GM18868 (cell line): ENCODE data around the gene SNX33.
A peak's percentile ranks its signal among the peaks of the same experiment; 100 is the strongest.
"Not testable (repeated sequence)": the region's sequence is repeated elsewhere in the genome, so short reads cannot be mapped to it uniquely, and the experiment has no call there.

Experiments used
- ATAC-seq: cut with Tn5 transposase; IDR thresholded peaks from one replicate; pipeline ENCODE4 v1.9.1; 2021; ENCODE audit warnings: mild to moderate bottlenecking, moderate library complexity; ENCODE audit not compliant: unreplicated experiment

Gene SNX33

DNA sequence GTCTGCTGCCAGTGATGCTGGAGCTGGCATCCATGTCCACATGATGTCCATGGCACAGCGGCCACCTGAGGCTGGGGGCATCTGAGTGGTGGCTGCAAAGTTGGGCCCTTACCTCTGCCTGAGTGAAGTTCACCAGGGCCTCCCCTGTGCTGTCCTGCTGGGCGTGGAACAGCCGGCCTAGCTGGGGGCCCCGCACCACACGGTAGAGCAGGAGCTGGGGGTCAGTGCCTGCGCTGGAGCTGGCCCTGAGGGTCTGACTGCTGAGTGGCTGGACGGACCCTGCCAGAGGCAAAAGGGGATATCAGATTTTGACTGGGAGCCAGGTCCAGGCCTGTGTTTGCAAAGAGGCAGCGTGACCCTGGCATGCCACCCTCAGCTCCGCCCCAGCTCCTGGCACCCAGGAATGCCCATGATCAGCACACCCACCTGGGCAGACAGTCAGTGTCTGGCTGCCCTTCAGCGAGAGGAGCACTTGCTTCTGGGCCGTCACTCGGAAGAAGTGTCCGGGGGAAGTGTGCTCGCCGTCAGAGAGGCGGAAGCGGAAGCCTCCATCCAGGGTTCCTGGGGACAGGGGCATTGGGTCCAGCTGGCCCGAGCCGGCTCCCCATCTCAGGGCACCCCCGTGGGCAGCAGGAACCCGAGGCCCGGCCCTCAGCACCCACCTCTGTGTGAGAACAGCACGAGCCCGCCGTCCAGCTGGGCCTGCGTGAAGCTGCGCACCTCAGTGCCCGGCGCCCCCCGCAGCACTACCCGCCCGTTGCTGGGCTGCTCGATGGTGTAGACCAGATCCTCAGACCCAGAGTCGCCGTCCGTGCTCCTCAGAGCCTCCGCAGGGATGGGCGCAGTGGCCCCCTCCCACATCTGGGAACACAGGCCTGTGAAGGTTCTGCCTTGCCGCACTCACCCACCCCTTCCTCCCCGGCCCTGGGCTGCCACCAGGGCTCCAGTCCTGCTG, 34.7 kb downstream of the SNX33 start:
- no peak for ATAC-seq

DNA sequence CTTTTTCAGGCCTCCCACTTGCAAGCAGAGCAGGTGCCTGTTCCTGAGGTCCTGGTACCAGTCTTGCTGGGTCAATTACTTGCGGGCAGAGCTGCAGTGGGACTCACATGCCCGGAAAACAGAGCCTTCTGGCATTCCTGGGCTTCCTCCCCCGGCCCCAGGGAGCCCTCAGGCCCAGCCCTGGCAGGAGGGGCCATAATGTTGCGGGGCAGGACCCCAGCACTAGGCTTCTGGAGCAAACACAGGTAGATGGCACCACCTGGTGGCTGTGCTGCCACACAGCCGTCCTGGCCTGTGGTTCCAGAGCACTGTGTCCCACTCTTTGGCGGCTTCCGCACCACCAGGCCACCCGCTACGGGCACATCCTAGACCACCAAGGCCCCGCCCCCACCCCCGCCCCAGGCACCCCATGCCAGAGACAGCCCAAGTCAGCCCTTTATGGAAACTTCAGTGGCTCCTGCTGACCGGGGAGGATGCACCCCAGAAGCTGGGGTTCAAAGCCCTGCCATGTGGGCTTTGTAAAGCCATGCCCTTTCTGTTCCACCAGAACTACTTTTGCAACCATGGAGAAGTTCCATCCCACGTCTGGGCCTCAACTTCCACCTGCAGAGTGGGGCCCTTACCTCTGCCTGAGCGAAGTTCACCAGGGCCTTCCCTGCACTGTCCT, 36.1 kb downstream of the SNX33 start:
- peak; percentile 53 for ATAC-seq

DNA sequence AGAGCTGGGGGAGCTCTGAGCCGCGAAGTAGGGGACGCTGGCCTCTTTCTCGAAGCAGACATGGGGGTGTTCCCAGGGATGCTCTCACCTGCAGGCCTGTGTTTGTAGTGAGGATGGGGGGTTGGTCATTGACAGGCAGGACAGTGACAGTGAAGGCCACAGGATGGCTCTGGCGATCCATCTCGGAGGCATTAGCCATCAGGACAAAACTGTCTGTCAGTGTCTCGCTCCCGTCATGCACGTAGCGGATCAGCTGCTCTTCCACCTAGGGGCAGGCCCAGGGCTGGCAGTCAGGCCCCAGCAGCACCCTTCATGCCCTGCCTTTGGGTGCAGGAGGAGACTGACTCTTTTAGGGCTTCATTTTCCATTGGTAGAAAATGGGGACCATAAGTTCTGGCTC, 36.9 kb downstream of the SNX33 start:
- no peak for ATAC-seq

DNA sequence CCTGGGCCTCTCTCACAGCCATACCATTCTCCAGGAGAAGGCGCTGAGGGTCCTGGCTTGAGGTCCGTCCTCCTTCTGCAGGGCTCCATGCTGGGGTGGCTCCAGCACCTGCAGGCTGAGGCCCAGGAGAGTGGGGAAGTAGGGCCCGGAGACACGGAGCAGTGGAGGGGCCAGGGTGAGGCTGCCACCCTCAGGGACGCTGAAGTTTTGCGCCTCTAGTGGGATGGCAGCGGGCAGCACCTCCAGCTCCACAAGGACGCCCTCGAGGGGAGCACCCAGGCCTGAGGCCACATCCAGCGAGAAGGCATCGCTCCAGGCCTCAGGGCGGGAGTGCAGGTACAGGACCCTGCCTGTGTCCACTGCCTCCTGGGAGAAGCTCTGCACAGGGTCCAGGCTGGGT, 37.5 kb downstream of the SNX33 start:
- no peak for ATAC-seq

DNA sequence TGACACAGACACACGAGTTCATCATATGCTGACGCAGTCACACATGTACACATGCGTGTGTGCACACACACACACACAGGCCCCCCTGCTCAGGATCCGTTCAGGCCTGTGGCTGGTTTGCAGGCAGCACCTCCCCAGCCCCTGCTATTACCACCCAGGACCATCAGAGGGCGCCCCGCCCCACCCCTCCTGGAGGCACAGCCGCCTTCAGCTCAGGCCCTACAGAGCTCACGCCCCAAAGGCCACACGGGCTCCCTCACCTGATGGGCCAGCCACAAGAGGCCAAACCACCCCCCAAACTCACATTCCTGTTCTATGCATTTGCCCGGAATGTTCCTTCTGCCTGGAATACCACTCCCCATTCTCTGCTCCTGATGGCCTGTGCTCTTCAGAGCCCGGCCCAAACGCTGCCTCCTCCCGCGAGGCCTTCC, 38.5 kb downstream of the SNX33 start:
- ATAC-seq = peak; percentile 56

DNA sequence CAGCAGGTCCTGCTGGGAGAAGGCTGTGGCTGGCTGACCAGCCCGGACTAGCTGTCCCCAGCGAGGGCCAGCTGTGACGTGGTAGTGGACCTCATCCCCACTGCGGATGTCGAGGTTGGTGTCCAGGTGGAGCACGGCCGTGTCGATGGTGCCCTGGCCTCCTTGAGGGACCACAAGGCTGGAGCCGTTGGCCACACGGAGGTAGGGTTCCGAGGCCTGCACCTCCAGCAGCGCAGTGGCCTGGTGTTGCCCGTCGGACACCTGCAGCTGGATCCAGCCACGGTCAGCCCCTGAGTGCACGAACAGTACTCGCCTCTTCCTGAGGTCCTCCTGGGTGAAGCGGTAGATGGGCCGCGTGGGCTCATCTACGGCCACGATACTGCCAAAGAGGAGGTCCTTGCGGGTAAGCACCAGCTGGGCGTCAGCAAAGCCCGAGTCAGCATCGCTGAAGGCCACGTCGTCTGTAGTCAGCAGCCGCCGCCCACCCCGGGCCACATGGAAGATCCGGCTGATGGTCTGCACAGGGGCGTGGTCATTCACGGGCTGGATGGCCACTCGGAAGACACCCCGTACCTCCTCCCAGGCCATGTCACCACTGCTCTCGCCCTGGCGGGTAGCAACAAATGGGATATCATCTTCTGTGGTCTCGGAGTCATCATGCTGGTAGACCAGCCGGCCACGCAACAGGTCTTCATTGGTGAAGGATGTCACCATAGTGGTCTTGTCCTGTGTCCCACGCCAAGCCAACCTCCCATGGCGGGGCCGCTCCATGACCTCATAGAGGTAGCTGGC, 40.0 kb downstream of the SNX33 start:
- ATAC-seq = no peak

DNA sequence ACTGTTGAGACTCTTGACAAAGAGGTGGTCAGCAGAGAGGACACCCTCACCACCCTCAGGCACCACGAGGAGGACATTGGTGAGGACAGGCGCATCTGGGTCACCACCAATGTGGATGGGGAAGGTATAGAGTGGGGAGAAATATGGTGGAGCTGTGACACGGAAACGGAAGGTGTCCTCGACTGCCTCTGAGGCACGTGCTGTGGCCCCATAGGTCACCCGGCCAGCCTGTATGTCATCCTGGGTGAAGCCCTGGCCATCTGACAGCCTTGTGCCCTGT, 40.5 kb downstream of the SNX33 start:
- ATAC-seq = no peak

DNA sequence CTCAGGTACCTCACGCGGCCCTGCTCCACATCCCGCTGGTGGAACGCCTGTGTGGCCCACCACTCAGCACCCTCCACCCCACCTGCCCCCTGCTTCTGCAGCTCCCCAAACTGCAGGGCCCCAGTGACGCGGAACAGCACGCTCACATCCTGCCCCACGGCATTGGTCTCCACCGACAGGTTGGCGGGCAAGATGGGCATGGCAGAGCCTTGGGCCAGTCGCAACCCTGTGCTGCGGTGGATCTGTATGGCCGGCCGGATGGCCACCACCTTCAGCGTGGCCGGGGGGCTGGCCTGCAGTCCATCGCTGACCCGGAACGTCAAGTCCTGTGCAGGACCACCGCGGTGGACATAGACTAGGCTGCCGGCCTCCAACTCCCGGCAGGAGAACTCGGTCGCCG, 41.1 kb downstream of the SNX33 start:
- no peak for ATAC-seq

DNA sequence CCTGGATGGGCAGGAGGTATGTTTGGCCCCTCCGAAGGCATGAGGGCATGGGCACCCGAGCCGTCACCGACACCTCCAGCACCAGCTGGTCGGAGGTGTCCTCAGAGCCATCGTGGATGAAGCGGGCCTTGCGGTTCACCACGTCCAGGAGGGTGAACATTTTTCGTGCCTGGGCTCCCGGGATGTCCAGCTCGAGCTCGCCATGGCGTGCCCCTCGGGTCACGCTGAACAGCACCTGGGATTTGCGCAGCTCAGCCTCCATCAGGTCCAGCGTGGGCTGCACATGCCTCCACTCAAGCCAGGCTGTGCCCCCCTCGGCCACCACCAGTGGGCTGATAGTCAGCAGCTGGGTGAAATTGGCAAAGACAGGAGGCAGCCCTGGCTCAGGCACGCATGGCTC, 41.7 kb downstream of the SNX33 start:
- ATAC-seq = not testable (repeated sequence)

DNA sequence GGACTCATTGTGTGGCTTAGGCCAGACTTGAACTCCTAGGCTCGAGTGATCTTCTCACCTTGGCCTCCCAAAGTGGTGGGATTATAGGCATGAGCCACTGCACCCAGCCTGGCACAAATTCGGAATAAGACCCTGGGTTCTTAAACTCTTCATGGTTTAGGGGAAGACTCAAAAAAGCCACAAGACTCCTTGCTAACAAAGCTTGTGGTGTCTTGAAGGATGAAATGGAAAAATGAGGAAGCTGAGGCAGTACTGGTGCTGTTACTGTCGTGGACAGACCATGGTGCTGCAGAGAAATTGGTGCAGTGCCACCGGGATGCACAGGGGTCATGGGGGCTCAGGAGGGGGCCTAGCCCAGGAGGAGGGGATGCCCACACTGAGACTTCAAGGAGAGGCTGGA, 44.6 kb downstream of the SNX33 start:
- not testable (repeated sequence) for ATAC-seq

DNA sequence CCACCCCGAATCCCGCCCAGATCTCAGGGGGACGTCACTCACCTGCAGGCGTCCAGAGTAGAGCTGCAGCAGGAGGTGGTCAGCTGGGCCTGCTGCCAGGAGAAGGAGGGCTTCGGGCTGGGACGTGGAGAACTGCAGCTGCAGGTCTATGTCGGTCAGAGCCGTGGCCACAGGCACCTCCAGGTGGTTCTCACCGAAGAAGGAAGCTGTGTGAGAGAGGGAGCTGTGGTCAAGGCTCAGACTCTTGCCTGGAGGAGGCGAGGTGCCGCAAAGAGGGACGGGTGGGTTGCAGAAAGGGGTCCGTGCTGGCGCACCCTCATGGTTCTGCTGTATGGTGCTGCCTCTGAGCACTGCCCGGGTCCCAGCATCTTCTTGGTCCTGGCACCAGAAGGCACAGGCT, 45.3 kb downstream of the SNX33 start:
- ATAC-seq = not testable (repeated sequence)

DNA sequence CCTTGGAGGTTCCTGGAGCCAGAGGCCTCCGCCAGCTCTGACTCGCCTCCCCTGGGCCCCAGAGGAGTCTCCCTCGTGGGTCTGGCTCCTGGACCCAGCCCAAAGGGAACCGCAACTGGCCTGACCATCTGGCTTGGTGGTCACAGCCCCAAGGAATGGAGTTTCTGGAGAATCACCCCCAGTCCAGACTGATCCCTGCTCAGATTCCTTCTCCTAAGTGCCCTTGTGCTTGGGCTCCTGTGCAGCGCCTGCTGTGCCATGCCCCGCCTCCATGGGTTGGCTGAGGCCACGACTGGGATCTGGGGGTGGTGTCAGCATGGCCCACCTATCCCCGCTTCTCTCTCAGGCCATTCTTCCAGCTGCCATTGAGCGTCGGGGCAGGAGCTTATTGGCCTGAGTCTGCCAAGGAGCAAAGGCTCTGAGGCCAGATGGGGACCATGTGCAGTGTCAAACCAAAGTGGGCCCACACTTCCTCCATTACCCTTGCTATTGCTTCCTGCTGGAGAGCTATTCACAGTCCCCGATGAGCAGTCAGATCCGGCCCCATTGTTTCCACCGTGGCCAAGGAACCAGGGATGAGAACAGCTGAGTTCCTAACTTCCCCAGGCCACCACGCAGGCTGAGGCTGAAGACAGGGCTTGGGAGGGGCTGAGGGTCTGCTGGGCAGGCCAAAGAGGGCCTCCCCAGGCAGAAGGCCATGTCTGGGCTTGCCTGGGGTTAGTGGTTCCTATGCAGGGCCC, 46.0 kb downstream of the SNX33 start:
- ATAC-seq = no peak

DNA sequence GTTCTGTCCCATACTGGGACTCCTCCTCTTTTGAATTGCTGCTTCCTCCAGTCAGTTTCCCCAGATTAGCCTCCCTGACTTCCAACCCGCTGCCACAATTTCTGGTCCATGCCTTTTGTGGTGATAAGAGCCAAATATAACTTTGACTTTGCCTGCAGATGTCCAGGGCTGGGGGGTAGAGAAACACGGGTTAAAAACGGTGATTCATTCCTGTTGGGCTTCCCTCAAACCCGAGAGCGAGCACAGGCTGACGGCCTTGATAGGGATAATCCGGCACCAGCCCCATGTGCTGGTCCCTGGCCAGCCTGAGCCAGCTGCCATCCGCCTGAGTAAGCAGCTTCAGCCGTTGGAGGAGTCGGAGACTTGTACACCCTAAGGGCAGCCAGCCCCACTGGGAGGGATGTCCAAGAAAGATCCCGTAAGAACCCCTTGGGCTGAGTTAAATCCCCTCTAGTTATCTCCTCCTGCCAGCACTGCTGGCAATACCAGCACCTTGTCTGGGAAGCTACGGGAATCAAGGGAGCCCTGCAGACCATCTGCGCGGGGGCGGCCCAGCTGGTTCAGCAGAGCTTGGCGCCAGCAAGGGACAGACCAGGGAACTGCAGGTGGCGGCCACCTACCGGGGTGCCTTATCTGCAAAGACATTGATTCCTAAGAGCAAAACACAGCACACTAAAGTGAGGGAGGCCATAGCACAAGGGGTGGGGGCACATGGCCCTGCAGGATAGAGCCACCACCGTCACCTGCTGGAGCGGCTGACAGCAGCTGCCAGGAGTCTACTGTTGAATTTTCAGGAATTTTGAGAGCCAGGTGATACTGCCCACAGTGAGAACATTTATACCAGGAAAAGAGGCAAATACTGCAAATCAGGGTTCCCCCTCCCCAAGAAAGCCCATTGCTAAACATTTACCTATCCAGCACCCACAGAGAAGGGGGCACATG, 46.8 kb downstream of the SNX33 start:
- ATAC-seq = no peak

DNA sequence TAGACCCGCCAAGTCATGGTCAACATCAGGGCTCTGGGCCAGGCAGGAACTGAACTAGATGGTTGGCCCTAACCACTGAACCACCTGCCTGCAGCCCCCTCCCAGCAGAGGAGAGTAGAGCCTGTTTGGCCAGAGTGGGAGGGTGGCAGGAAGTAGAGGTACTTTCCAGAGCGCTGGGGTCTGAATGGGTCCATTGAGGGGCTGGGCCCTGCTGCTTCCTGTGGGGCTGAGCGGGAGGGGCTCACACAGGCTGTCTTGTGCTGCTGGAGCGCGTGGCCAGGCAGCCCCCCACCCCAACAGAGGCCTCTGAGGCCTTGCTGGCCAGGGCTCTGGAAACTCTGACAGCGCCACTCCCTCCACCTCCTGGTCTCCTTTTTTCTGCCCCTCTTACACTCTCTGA, 47.5 kb downstream of the SNX33 start:
- ATAC-seq = no peak

DNA sequence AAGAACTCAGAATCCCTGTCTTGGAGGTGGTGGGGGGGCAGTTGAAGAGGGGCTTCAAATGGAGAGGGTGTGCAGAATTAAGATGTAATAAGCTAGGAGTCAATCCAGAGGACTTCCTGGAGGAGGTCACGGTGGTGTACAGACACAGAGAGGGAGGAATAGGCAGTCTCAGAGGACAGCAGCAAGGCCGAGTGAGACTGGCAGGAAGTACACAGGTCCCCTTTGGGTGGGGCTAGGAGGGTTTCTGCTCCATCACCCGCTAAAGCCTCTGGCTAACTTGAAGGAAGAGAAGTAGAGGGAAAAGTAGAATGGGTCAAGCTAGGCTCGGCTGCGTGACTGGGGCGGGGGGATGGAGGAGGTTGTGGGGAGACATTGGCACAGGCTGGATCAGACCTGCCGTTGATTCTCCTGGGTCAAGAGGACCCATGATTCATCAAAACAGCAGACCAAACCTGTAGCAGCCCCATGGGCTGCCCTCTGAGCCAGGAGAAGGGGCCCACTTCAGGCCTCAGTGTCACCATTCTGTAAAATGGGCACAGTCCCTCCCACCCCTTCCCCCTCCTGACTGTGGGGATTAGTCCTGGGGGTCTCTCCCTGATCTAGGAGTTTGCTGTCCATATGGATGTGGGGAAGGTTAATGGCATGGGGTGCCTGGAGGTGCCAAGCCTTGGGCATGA, 48.1 kb downstream of the SNX33 start:
- ATAC-seq = no peak

DNA sequence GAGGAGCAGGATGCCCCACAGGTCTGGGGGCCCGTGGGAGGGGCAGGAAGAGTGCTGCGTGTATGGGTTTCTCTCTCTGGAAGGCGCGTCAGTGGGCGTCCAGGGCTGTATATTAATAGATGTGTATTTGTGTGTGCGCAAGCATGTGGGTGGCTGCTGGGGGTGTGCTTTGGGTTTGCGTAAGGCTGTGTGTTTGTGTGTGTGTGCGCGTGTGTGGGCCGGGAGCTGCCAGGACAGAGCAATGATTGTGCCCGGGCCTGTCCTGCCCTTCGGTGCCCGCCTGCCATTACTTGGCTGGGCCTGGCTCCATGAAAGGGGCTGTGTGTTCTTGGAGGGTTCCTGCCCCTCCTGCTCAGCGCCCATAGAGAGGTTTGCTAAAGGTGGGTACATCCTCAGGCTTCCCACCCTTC, 48.6 kb downstream of the SNX33 start:
- ATAC-seq = no peak

DNA sequence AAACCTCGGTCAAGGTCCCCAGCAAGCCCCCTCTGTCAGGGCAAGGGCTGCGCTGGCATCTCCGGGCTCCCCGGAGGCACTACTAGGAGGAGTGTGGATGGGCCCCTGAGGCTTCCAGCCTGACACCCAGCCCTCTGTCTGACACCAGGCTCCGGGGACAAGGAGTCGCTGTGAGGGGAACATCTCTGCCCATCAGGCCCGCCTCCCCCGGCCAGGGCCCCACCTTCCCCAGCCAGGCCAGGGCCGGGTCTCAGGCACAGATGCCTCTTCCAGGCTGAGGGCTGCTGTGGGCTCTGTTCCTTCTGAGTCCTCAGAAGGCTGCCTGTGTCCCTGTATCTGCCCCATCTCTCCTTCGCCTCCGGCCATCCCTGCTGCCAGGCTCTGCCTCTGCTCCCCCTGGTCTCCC, 49.1 kb downstream of the SNX33 start:
- no peak for ATAC-seq

DNA sequence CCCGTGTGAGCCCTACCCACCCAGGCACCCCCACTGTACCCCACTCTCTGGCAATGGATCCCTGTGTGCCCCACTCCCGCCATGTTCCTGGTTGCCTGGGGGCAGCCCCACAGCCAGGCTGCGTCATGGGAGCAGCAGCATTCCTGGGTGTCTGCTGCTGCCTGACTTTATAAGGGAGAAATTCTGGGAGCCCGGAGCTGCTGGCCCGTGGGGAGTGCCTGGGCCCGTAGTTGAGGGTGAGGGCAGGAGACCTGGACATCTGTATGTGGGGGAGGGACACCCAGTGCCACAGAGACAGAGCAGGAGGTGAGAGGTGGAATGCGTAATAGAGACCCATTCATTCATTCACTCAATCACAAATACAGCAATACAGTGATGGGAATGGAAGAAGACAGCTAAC, 49.8 kb downstream of the SNX33 start:
- no peak for ATAC-seq
